ENCODE measurements around the gene NTM.

Gene NTM

DNA sequence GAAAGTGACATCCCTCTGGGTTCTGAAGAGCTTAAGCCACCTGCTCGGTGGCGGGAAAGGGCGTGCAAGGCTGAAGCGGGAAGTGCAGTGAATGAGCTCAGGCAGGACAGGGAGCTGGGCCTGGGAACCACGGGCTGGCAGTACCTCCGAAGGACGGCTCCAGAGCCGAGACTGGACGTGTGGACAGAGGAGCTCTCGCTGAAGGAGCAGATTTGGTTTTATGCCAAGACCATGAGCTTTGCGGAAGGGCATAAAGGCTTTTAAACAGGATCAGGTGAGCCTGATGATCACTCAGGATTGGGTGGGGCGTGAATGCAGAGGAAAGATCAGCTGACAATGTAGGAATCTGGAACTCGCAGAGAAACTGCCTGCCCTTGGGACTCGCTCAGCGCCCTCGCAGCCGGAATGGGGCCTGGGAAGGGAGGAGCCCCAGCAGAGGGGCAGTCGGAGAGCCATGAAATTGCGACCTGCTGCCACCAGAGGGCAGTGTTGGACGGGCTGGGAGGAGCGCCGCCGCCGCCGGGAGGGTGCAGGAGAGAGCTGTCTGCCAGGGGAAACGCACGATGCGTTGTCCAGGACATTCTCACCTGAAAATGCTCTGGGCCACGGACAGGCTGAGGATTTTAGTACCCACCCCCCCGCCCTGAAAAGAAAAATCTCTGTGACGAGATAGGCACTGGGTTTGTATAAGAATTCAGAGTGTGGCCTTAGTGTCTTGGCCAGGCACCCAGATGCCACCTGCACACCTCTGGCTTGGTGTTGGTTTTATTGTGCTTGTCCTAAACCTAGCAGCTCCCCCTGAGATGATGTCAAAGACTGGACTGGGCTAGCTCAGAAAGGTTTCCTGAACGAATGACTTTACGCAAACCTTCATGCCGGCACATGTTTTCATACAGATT, 324.4 kb downstream of the NTM start:
- peak; percentile 74 for DNase-seq

- no peak for DNase-seq
Observed at GRCh38 chr11:131695889-131696429, 325.5 kb downstream of the NTM start.

- no peak for DNase-seq
Observed at GRCh38 chr11:131696690-131697089, 326.3 kb downstream of the NTM start.

DNA sequence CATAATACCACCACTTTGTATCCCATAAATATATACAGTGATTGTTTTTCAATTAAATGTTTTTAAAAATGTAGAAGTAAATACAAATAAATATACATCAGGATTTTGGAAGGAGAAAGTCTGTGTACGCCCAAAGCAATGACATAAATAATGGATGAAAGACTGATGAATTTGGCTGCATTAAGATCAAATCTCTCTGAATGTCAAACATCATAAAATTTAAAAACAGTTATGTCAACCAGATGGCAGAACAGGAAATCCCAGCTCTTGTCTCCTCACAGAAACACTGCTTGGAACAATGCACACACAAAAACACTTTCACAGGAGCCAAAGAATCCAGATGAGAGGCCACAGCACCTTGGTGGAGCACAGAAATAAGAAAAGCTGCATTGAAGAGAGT, 332.9 kb downstream of the NTM start:
- no peak for DNase-seq

- DNase-seq = no peak
Observed at GRCh38 chr11:131704682-131705081, 334.3 kb downstream of the NTM start.

- DNase-seq = no peak
Observed at GRCh38 chr11:131710511-131710910, 340.1 kb downstream of the NTM start.

- no peak for DNase-seq
Observed at GRCh38 chr11:131712897-131713296, 342.5 kb downstream of the NTM start.

- DNase-seq = no peak
Observed at GRCh38 chr11:131713529-131714134, 343.2 kb downstream of the NTM start.

DNA sequence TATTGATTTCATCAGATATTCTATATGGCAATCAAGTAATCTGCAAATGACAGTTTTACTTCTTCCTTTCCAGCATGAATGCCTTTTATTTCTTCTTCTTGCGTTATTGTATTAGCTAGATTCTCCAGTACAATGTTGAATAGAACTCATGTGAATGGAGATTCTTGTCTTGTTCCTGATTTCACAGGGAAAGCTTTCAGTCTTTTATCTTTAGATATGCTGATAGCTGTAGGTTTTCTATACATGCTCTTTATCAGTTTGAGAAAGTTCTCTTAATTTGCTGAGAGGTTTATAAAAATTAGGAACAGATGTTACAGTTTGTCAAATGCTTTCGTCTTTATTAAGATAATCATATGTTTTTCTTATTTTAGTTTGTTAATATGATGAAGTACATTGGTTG, 347.2 kb downstream of the NTM start:
- no peak for DNase-seq

DNA sequence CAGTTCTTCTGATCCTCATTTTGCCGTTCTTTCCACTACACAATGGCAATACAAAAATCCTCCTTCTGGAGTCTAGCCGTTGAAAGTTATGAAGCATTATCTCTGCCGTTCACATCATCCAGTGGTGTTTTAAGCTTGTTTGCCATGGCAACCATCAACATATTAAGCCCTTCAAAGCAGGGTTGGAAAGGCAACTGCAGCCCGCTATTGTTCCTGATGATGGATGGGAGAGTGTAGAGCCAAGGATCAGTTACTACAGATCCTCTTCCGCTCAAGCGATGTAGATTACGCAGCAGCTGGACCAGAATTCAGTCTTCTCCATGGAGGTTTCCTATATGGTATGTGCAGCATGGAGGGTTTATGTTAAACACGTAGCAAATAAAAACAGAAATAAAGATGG, 352.7 kb downstream of the NTM start:
- no peak for DNase-seq

- DNase-seq = peak; percentile 68
Observed at GRCh38 chr11:131724436-131724975, 354.1 kb downstream of the NTM start.

DNA sequence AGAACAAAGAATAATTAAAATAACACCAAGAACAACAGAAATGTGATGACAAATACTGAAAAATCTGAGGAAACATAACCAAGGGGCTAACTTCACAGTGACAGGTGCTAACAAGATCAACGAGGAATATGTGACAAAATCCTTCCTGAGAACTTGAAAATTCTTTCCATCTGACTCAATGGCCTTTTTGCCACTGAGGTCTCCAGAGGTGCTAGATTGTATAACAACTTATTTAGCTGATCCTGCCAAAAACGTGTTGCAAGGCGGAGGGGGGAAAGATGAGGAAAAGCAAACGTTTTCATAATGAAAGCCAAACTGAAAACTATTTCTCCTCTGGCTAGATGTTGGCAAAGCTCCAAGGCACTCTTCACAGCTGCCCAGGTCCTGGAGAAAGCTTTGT, 364.5 kb downstream of the NTM start:
- DNase-seq = no peak

DNA sequence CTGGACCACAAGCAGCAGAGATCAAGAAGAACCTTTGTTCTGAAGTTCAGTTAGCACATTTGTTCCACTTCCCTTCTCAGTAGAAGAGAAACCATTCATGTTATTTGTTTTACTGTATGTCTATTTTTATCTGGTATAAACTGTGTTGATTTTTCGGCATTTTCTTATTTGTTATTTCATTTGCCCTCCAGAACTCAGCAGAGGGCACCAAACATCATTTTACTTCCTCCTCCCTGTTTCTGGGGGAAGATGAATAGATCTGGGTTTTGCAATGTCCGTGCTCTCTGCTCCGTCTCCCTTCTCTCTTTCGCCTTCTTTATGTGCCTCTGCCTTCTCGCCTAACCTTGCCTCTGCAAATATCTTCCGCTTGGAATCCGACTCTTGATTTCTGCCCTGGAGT, 366.9 kb downstream of the NTM start:
- DNase-seq = no peak

- DNase-seq = no peak
Observed at GRCh38 chr11:131739243-131739882, 368.9 kb downstream of the NTM start.

DNA sequence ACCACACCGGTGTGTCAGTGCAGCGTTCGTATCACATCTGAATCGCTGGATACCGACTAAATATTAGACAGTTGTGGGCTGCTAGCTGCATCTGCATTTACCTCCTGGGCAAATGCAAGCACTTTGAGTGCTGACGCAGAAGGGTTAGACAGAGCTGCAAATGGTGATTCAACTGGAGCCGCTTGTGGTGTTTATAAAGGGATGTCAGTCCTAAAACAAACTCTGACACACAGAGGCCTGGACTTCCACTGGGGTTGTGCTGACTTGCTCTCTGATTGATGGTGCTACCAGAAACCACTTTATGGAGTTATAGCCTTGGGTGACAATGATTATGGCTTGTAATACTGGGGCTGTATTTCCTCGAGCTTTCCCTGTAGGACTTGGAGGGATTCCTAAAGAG, 374.4 kb downstream of the NTM start:
- DNase-seq = no peak

DNA sequence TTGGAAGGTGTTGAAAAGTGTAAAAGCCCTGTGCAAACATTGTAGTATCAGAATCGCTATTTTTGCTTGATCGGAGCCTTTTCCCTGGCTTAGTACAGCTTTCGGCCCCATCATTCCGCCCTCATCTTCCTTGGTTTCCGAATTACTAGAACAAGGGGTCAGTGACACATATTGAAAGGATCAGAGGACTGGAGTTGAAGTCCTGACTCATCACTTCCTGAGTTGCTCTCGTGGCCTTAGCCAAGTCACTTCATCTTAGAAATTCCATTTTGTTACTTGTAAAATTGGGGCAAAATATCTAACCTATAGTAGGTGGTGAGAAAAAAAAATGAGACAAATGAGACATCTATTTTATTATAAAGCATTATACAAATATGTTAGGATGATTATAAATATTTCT, 375.0 kb downstream of the NTM start:
- no peak for DNase-seq

GRCh38 chr11:131746201-131746600, 375.8 kb downstream of the NTM start:
- DNase-seq = no peak

- DNase-seq = peak; percentile 52
Observed at GRCh38 chr11:131748151-131749050, 378.0 kb downstream of the NTM start.

- DNase-seq = no peak
Observed at GRCh38 chr11:131749101-131749500, 378.7 kb downstream of the NTM start.

GRCh38 chr11:131750152-131750551, 379.7 kb downstream of the NTM start:
- no peak for DNase-seq

GRCh38 chr11:131750692-131751091, 380.3 kb downstream of the NTM start:
- DNase-seq = no peak

DNA sequence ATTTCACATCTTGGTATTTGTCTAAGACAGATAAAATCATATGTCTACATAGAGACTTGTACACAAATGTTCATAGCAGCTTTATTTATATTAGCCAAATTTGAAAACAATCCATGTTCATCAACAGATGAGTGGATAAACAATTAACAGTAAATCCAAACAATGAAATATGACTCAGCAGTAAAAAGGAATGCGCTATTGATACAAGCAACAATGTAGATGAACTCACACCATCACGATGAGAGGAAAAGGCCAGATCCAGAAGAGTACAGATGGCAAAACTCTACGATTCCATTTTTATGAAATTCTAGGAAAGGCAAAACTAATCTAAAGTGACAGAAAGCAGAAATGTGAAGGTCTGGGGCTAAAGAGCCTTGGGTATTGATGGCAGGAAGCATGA, 384.3 kb downstream of the NTM start:
- no peak for DNase-seq
